GM18505 (cell line): ENCODE data around the gene RNASE9.
"Not testable (repeated sequence)": the region's sequence is repeated elsewhere in the genome, so short reads cannot be mapped to it uniquely, and the experiment has no call there.

Source experiments
- ATAC-seq: cut with Tn5 transposase; IDR thresholded peaks from one replicate; pipeline ENCODE4 v1.9.1; 2021; ENCODE audit not compliant: unreplicated experiment
- POLR2A ChIP-seq: IDR thresholded peaks from 4 replicates; pipeline ENCODE4 v1.6.1; 2011; ENCODE audit warnings: borderline replicate concordance; ENCODE audit not compliant: insufficient read depth, insufficient read length; ENCODE audit errors: extremely low read depth

RNASE9 gene

DNA sequence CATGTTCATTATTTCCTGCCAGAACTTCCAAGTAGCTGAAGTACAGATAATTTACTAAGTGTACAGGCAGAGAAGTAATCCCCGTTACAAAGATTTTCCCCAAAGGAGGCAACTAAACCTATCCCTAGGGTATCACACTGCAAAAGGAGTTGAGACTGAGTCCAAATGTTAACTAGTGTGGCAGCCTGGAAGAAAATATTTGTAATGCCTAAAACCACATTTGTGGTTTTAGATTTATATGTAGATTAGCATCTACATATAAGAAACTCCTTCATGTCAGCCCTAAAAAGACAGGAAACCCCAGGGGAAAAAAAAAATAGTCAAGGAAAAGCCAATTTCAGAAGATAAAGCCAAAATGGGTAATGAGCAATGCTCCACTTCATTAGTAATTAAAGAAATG lies 31.7 kb upstream of the RNASE9 start:
- TF ChIP-seq POLR2A: no peak
- no peak for ATAC-seq

DNA sequence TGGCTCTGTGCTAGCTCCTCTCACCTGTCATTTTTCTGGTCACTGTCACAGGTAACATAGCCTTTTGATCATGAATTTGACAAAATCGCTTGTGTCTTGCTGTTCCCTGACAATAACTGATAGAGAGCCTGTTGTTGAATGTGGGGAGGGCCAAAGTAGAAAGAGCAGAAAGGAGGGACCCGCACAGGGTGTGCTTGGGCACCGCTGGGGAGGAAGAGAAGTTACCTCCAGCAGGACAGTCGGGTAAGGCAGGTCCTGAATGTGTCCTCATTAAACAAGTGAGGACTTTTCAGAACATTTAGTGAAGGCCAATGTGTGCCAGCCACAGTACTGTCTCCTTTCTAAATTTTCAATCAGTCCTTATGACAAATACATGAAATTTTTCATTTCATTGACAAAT lies 30.4 kb upstream of the RNASE9 start, which contains the start of gene RNASE12:
RNASE12 (minus strand) TSS at position 142 of the 400 bp plus-strand sequence. CDS start 653 bp downstream, outside the sequence.
- TF ChIP-seq POLR2A: no peak
- ATAC-seq: no peak

DNA sequence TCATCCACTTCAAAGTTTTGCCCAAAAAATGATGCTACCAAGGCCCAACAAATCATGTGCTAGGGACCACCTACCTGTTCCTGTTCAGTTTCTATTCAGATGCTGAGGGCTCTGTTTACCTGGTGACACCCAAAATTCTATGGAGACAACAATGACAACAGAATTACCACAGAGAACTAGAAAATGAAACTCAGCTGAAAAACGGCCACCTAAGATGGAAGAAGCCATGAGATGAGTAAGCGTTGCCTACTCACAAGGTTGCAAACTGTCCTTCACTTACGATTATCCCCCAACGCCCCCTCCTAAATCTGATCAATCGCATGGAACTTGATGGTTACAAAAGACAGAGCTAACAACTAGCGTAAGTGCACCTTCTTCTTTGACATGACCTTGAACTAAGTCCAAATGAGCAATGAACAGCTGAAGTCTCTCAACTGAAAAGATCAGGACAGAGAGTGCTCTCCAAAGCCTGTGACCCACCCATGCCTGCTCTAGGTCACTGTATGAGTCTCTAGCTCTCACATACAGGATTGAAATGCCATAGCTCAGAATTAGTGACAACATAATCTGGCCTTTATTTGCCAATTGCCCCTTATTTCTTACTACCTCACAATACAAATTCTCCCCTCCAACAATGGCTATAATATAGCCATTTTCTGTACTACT lies 26.8 kb upstream of the RNASE9 start, which contains the start of gene RNASE11:
RNASE11 (minus strand) TSS at position 513 of the 666 bp plus-strand sequence.
- no peak for ATAC-seq

DNA sequence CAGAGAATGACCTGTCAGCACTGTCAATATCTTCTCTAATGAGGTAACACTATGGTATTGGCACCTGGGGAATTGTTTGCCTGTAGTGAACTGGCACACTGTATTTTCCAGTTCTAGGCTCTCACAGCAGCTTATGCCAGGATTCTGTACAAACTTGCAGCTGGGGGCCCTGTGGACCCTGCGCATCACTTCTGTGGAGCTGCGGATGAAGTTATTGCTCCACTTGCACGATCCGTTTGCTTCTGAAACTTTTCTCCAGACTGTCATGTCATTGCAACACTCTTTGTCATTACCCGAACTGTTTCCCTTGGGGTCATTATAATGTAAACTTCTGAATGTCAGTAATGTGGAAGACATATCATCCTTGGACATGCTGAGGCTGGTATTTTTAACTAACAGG lies 23.1 kb upstream of the RNASE9 start:
- no peak for ATAC-seq
- no peak for TF ChIP-seq POLR2A

More for the DNA sequence above, 26.8 kb upstream of the RNASE9 start, which contains the start of gene RNASE11:
- no peak for TF ChIP-seq POLR2A

DNA sequence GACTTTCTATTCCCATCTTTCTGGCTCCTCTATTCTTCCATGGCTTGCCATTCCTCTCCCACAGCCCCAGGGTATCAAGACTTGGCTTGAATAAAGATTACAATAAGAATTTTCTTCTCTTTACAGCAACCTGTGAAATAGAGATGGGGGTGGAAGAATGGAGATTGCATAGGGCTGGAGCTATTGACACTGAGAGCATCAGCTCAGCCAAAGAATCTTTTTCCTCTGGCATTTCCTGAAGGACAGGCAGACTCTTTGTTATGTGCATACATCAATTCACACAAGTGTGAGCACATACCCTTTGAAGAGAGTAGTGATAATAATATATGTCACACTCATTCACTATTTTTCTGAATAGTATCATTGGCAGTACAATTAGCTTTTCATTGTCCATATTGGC lies 22.3 kb upstream of the RNASE9 start:
- no peak for TF ChIP-seq POLR2A

DNA sequence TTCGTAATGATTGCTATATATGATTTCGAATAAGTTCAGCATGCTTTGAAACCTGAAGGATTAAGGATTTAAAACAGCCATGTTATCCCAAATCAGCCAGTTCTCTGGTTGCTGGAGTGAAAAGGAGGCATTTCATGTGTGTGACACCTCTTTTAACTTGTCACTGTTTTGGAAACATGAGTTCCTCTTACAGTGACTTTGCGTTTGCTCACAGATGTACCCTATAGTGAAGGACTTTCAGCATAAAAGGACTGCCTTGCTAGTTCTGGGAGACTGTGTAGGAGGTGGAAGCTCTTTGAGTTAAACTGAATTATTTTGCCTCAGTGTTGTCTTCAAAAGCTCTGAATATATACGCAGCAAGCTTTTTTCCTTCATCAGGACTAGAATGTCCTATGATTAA lies 19.4 kb upstream of the RNASE9 start:
- no peak for ATAC-seq
- TF ChIP-seq POLR2A: no peak

More for the DNA sequence above, 22.3 kb upstream of the RNASE9 start:
- no peak for ATAC-seq

DNA sequence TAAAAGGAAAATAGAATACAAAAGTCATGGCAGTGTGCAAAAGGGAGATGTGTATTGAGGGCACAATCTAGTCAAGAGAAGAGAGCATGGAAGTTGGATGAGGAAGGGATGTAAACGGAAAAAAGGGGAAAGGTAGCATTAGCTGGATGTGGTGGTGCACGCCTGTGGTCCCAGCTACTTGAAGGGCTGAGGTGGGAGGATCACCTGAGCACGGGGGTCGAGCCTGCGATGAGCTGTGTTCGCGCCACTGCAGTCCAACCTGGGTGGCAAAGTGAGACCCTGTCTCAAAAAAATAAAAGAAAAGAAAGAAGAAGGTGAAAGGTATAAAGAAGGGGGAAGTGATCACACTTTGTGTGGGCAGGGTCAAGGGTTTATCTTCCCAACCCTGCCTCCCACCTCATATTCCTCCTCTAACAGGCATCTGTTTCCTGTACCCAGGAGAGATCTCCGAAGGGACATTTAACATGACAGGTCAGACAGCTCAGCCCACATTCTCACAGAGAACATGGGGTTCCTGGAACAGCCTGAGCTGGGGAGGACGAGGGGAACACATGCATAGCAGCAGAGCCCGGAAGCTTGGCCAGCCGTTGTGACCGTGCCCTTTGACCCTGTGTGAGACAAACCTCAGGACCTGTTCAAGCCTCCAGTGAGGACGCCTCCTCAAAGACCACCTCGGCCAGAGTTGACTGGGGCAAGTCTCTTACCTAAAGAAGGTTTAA lies 18.1 kb upstream of the RNASE9 start:
- no peak for TF ChIP-seq POLR2A
- ATAC-seq: no peak

DNA sequence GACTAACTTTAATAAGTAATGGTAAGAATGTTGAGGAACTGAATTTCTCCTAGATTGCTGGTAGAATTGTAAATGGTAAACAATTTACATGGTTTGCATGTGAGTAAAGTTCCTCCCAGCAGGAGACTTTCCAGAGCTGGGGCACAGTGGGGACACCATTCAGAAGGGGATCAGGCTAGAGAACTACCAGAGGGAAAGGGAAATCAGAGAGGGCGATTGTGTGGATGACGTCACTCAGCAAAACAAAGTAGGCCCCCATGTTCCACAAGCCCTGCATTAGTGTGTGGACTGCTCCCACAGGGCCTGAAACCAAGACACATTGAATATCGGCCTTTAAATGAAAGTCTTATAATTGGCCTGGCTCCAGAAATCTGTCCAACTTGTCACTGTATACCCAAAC lies 17.5 kb upstream of the RNASE9 start:
- no peak for TF ChIP-seq POLR2A
- no peak for ATAC-seq

DNA sequence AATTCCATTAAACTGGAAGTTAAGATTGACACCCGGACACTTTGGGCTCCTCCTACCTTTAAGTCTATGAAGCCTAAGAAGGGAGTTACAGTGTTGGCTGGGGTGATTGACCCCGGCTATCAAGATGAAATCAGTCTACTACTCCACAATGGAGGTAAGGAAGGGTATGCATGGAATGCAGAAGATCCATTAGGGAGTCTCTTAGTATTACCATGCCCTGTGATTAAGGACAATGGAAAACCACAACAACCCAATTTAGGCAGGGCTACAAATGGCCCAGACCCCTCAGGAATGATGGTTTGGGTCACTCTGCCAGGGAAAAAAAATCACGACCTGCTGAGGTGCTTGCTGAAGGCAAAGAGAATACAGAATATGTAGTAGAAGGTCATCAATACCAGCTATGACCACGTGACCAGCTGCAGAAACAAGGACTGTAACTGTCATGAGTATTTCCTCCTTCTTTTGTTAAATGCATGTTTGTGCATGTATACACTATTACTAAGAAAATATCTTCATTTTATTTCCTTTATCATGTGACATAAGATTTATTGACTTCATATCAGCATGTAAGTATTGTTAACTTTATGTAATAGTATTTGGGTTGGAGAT lies 11.6 kb upstream of the RNASE9 start:
- ATAC-seq: not testable (repeated sequence)

DNA sequence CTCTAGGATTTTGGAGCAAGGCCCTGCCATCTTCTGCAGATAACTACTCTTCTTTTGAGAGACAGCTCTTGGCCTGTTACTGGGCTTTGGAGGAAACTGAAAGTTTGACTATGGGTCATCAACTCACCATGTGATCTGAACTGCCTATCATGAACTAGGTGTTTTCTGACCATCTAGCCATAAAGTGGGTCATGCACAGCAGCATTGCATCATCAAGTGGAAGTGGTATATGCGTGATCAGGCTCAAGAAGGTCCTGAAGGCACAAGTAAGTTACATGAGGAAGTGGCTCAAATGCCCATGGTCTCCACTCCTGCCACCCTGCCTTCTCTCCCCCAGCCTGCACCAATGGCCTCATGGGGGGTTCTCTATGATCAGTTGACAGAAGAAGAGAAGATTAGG lies 9.9 kb upstream of the RNASE9 start:
- ATAC-seq: not testable (repeated sequence)

DNA sequence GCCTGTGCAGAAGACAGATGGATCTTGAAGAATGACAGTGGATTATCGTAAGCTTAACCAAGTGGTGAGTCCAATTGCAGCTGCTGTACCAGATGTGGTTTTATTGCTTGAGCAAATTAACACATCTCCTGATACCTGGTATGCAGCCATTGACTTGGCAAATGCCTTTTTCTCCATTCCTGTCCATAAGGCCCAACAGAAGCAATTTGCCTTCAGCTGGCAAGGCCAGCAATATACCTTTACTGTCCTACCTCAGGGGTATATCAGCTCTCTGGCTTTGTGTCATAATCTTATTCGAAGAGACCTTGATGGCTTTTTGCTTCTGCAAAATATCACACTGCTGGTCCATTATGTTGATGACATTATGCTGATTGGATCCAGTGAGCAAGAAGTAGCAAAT lies 9.0 kb upstream of the RNASE9 start:
- ATAC-seq: not testable (repeated sequence)

DNA sequence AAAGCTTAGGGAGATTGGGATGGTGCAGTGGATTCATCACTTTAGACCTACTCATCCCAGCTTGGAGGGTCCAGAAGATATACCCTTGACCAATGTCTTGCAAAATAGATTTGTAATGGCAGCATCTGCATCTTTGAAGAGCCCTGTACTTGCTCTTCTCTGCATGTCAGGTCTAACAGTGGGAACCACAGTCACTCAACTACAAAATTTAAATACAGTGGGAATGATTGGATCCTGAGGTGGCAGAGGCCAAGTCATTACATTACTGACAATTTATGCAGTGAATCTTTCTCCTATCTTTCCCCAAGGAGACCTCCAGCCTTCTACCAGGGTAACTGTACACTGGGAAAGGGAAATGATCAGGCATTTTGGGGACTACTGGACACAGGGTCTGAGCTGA lies 8.2 kb upstream of the RNASE9 start:
- no peak for ATAC-seq

DNA sequence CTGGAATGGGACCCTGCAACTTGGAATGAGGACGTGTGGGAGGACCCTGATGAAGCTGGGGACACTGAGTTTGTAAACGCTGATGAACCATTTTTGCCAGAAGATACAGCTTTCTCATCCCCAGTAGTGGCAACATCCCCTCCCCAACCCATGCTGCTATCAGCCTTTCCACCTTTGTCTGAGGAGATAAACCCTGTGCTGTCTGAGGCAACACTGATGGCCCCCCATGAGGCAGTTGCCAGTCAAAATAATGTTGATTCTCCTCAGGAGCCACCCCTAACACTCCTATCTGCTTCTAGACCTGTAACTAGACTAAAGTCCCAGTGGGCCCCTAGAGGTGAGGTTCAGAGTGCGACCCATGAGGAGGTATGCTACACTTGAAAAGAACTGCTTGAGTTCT lies 7.5 kb upstream of the RNASE9 start:
- TF ChIP-seq POLR2A: no peak
- no peak for ATAC-seq

More for the DNA sequence above, 8.2 kb upstream of the RNASE9 start:
- TF ChIP-seq POLR2A: no peak

DNA sequence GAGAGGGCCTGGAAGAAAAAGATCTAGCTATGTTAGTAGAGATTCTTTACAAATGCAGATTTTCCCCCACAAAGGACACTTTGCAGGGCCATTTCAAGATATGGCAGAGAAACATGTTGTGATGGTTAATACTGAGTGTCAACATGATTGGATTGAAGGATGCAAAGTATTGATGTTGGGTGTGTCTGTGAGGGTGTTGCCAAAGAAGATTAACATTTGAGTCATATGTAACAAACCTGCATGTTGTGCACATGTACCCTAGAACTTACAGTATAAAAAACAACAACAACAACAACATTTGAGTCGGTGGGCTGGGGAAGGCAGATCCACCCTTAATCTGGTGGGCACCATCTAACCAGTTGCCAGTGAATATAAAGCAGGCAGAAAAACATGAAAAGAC lies 6.4 kb upstream of the RNASE9 start:
- ATAC-seq: not testable (repeated sequence)
